Measurements from ENCODE around the gene MAST4. TPM values are rescaled to one million over a fixed set of nuclear protein-coding genes. Genes with fewer than 3 reads are reported as not detected.

The MAST4 gene
- total RNA-seq, 1 donor from 2014 or later, result 56.9 TPM

DNA sequence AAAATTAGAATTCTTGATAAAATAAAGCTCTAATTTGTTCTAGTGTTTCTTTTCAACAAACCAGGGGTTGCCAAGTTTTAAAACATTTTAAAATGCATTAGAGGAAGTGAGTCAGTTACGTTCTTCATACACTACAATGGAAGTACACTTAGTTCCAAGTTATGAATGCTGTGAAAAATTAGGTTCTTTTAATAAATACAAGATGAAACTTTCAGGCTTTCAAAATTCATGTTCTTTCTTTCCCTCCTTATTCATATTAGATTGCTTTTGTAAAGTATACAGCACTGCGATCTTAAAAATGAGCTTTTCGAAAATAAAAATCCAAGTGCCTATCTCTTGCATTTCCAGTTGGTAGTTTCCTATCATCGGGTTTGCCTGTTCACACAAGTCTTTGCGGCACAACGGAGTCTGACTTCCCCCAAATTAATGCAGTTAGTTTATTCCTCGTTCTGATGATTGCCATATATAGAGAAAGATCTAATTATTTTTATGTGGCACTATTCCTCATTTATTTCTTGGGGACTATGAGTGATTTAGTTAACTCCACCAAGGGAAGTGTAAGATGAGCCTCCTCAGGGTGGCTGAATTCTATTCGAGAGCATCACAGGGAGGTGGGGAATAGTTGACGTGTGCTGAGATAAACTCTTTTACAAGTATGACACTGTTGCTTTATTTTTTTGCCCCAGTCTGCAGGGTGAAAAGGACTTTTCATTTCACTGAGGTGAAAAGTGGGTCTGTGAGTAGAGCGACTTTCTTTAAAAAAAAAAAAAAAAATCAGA is 362.2 kb downstream of the MAST4 start:
- TF ChIP-seq, protein P1, sequence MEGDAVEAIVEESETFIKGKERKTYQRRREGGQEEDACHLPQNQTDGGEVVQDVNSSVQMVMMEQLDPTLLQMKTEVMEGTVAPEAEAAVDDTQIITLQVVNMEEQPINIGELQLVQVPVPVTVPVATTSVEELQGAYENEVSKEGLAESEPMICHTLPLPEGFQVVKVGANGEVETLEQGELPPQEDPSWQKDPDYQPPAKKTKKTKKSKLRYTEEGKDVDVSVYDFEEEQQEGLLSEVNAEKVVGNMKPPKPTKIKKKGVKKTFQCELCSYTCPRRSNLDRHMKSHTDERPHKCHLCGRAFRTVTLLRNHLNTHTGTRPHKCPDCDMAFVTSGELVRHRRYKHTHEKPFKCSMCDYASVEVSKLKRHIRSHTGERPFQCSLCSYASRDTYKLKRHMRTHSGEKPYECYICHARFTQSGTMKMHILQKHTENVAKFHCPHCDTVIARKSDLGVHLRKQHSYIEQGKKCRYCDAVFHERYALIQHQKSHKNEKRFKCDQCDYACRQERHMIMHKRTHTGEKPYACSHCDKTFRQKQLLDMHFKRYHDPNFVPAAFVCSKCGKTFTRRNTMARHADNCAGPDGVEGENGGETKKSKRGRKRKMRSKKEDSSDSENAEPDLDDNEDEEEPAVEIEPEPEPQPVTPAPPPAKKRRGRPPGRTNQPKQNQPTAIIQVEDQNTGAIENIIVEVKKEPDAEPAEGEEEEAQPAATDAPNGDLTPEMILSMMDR (IDR thresholded peaks at IDR 0.05), result no peak
- H3K27me3 ChIP-seq (ENCODE audit: low read depth), result no peaks in the 10 kb centered on the region
- ATAC-seq (no peak), DNase-seq (no peak)
- H3K27ac ChIP-seq, result peak overlapping the region; percentile 18
- intact Hi-C loops (cut with DNase I), result no loop called here
- peak overlapping the region; percentile 43 for H3K4me3 ChIP-seq
- H3K4me1 ChIP-seq, result peaks cover 8% of the 10 kb centered on the region
- no peaks in the 10 kb centered on the region for H3K9me3 ChIP-seq
- no peaks in the 10 kb centered on the region for H3K36me3 ChIP-seq

GRCh38 chr5:66958980-66959641 is 362.9 kb downstream of the MAST4 start:
- intact Hi-C loops (cut with DNase I), result no loop called here
- ATAC-seq (peak; percentile 76 to 77), DNase-seq (peak; percentile 57)
- peak overlapping the region; percentile 43 for H3K4me3 ChIP-seq
- peaks cover 8% of the 10 kb centered on the region for H3K4me1 ChIP-seq
- no peaks in the 10 kb centered on the region for H3K9me3 ChIP-seq
- H3K27ac ChIP-seq, result no peak overlapping the region
- TF ChIP-seq, protein P1 (IDR thresholded peaks at IDR 0.05), result no peak
- no peaks in the 10 kb centered on the region for H3K36me3 ChIP-seq
- H3K27me3 ChIP-seq (ENCODE audit: low read depth), result no peaks in the 10 kb centered on the region

- no peak for ATAC-seq
- H3K4me3 ChIP-seq, result peak overlapping the region; percentile 43
- no peaks in the 10 kb centered on the region for H3K36me3 ChIP-seq
- H3K27me3 ChIP-seq (ENCODE audit: low read depth), result no peaks in the 10 kb centered on the region
- H3K9me3 ChIP-seq, result no peaks in the 10 kb centered on the region
- H3K27ac ChIP-seq, result no peak overlapping the region
- H3K4me1 ChIP-seq, result peaks cover 8% of the 10 kb centered on the region
- intact Hi-C loops (cut with DNase I), result no loop called here
- TF ChIP-seq, protein P1 (IDR thresholded peaks at IDR 0.05), result no peak
- no peak for DNase-seq
Observed at GRCh38 chr5:66959653-66960052, 363.5 kb downstream of the MAST4 start.

GRCh38 chr5:66960369-66961137 is 364.4 kb downstream of the MAST4 start:
- H3K27me3 ChIP-seq (ENCODE audit: low read depth), result no peaks in the 10 kb centered on the region
- H3K27ac ChIP-seq, result no peak overlapping the region
- peaks cover 8% of the 10 kb centered on the region for H3K4me1 ChIP-seq
- peak overlapping the region; percentile 43 for H3K4me3 ChIP-seq
- intact Hi-C loops (cut with DNase I), result no loop called here
- TF ChIP-seq, protein P1 (IDR thresholded peaks at IDR 0.05), result no peak
- H3K36me3 ChIP-seq, result no peaks in the 10 kb centered on the region
- no peak for DNase-seq
- ATAC-seq, result peak in 1 of 2 donors; percentile 60
- no peaks in the 10 kb centered on the region for H3K9me3 ChIP-seq

GRCh38 chr5:66963559-66963971 is 367.4 kb downstream of the MAST4 start:
- DNase-seq, result no peak
- intact Hi-C loops (cut with DNase I), result no loop called here
- Histone ChIP-seq H3K27me3 (ENCODE audit: low read depth) (no peaks in the 10 kb centered on the region), H3K9me3 (no peaks in the 10 kb centered on the region), H3K4me1 (no peaks in the 10 kb centered on the region), H3K36me3 (no peaks in the 10 kb centered on the region), H3K27ac (no peak overlapping the region), H3K4me3 (no peak overlapping the region)
- TF ChIP-seq, protein P1 (IDR thresholded peaks at IDR 0.05), result no peak
- peak; percentile 48 to 61 for ATAC-seq
